Measurements from ENCODE around the gene GPR87.

The GPR87 gene

DNA sequence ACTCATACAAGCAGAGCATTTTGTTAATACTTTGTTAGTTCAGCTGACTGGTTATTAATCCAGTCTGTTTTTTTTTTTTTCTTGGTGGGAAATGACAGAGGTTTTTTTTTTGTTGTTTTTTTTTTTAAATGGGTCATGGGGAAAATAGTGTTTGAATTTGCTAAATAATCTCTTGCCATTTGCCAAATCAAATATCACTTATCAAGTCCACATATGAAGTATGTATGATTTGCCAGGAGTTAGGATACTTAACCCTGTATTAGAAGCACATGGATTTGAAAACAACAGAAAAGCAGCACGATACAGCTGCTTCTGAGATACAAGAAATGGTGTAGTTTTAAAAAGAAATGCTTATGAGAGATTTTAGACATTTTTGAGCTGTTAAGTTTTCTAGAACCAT lies 59.9 kb downstream of the GPR87 start:
- TF ChIP-seq MAX (IDR thresholded peaks at IDR 0.05; ENCODE audit: low read depth, low read length) (no peak), POLR2A (IDR thresholded peaks at IDR 0.05; ENCODE audit: extremely low read depth, insufficient read length) (no peak), MYC (IDR thresholded peaks at IDR 0.05; ENCODE audit: low read depth, low read length) (no peak)
- TF ChIP-seq, protein P1, sequence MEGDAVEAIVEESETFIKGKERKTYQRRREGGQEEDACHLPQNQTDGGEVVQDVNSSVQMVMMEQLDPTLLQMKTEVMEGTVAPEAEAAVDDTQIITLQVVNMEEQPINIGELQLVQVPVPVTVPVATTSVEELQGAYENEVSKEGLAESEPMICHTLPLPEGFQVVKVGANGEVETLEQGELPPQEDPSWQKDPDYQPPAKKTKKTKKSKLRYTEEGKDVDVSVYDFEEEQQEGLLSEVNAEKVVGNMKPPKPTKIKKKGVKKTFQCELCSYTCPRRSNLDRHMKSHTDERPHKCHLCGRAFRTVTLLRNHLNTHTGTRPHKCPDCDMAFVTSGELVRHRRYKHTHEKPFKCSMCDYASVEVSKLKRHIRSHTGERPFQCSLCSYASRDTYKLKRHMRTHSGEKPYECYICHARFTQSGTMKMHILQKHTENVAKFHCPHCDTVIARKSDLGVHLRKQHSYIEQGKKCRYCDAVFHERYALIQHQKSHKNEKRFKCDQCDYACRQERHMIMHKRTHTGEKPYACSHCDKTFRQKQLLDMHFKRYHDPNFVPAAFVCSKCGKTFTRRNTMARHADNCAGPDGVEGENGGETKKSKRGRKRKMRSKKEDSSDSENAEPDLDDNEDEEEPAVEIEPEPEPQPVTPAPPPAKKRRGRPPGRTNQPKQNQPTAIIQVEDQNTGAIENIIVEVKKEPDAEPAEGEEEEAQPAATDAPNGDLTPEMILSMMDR (IDR thresholded peaks at IDR 0.05; ENCODE audit: low read depth, low read length), result no peak
- H3K4me3 ChIP-seq (ENCODE audit: low read depth, low read length), result no peak overlapping the region
- DNase-seq (ENCODE audit: low read depth), result no peak

DNA sequence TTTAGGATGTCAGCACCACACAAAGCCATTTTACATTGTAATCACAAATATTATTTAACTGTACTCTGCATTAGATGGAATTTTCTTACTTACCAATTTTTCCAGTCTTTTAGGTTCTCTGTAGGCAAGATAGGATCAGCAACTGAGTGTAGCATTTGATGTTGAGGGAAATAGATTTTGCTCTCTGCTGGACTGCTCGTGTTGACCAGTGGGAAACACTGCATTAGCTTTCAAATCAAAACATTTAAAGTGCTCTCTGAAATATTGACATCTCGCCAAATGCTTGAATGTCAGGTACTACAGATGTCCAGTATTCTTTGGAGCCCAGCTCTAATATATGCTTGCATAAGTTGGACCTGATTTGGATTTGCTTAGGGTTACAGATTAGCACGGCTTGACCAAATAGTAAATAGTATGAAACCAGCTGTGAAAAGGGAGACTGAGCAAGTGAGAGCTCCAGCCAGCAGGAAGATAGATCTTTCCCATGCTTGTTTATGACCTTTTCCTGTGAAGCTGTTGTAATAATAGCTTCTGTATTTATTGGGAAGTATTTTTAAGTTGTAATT lies 67.8 kb downstream of the GPR87 start:
- no peak overlapping the region for H3K4me3 ChIP-seq (ENCODE audit: low read depth, low read length)
- TF ChIP-seq, protein P1 (IDR thresholded peaks at IDR 0.05; ENCODE audit: low read depth, low read length), result no peak
- TF ChIP-seq MYC (IDR thresholded peaks at IDR 0.05; ENCODE audit: low read depth, low read length), result no peak
- TF ChIP-seq MAX (IDR thresholded peaks at IDR 0.05; ENCODE audit: low read depth, low read length), result no peak
- TF ChIP-seq POLR2A (IDR thresholded peaks at IDR 0.05; ENCODE audit: extremely low read depth, insufficient read length), result no peak
- no peak for DNase-seq (ENCODE audit: low read depth)

Measured in NB4 (cell line).